GM23338 (cell line): Measurements from ENCODE around the gene ZNF277. TPM values are rescaled to one million over a fixed set of nuclear protein-coding genes. Genes with fewer than 3 reads are reported as not detected.

Experiments used
- ATAC-seq: fragments of 200-7000 bp; cut with Tn5 transposase; 3 replicates; pipeline ENCODE4 v1.9.1; 2020
- DNase-seq: peaks from one replicate; pipeline ENCODE4 v3.0.0-alpha.2; 2015; ENCODE audit warnings: low spot score
- H2AFZ ChIP-seq: fragments of 200-600 bp; sonication (generic); 2 replicates; pipeline ENCODE4 v1.8.0; 2016; ENCODE audit warnings: antibody characterized with exemption, mild to moderate bottlenecking, moderate library complexity
- H3F3A ChIP-seq: fragments of 200-600 bp; sonication (generic); replicated peaks from 2 replicates; pipeline ENCODE4 v1.8.0; 2017; ENCODE audit warnings: antibody characterized with exemption, mixed run types, low read depth
- H3K27ac ChIP-seq: fragments of 200-600 bp; sonication (generic); 2 replicates; pipeline ENCODE4 v1.6.1; 2016; ENCODE audit warnings: low read depth
- H3K27me3 ChIP-seq: fragments of 200-600 bp; sonication (generic); 2 replicates; pipeline ENCODE4 v1.8.0; 2016; ENCODE audit warnings: mild to moderate bottlenecking, mixed run types, moderate library complexity; ENCODE audit not compliant: insufficient read depth
- H3K36me3 ChIP-seq: fragments of 200-600 bp; sonication (generic); 2 replicates; pipeline ENCODE4 v1.8.0; 2016; ENCODE audit warnings: mild to moderate bottlenecking; ENCODE audit not compliant: insufficient read depth
- H3K4me1 ChIP-seq: fragments of 200-600 bp; sonication (generic); 2 replicates; pipeline ENCODE4 v1.8.0; 2016; ENCODE audit warnings: mild to moderate bottlenecking, moderate library complexity; ENCODE audit not compliant: insufficient read depth
- H3K4me2 ChIP-seq: fragments of 200-600 bp; sonication (generic); 2 replicates; pipeline ENCODE4 v1.7.1; 2017; ENCODE audit warnings: mixed run types
- H3K4me3 ChIP-seq: fragments of 200-600 bp; sonication (generic); 2 replicates; pipeline ENCODE4 v1.6.1; 2016; ENCODE audit warnings: mixed run types
- H3K79me2 ChIP-seq: fragments of 200-600 bp; sonication (generic); replicated peaks from 2 replicates; pipeline ENCODE4 v1.8.0; 2017; ENCODE audit warnings: mild to moderate bottlenecking; ENCODE audit not compliant: insufficient read depth
- H3K9me2 ChIP-seq: fragments of 200-600 bp; sonication (generic); 2 replicates; pipeline ENCODE4 v1.8.0; 2017; ENCODE audit not compliant: insufficient read depth
- H4K20me1 ChIP-seq: fragments of 200-600 bp; sonication (generic); replicated peaks from 2 replicates; pipeline ENCODE4 v1.8.0; 2017; ENCODE audit warnings: mild to moderate bottlenecking; ENCODE audit not compliant: insufficient read depth
- H3K27ac Mint-ChIP-seq: 2 replicates; pipeline ENCODE4 v1.8.0; 2020; ENCODE audit warnings: inconsistent platforms, mild to moderate bottlenecking, moderate library complexity, mixed read lengths
- H3K27me3 Mint-ChIP-seq: 3 replicates; pipeline ENCODE4 v1.8.0; 2022; ENCODE audit warnings: low read depth, mild to moderate bottlenecking, moderate library complexity, mixed read lengths, inconsistent platforms; ENCODE audit not compliant: insufficient read depth, poor library complexity
- H3K36me3 Mint-ChIP-seq: 3 replicates; pipeline ENCODE4 v1.8.0; 2021; ENCODE audit warnings: low read depth, mild to moderate bottlenecking, inconsistent platforms, moderate library complexity, mixed read lengths
- H3K4me1 Mint-ChIP-seq: 3 replicates; pipeline ENCODE4 v1.8.0; 2020; ENCODE audit warnings: mild to moderate bottlenecking, inconsistent platforms, mixed read lengths
- H3K4me3 Mint-ChIP-seq: 3 replicates; pipeline ENCODE4 v1.8.0; 2021; ENCODE audit warnings: moderate library complexity, mild to moderate bottlenecking, inconsistent platforms, mixed read lengths
- H3K9me3 Mint-ChIP-seq: 3 replicates; pipeline ENCODE4 v1.8.0; 2020; ENCODE audit warnings: moderate library complexity, mild to moderate bottlenecking, inconsistent platforms, mixed read lengths
- CREB1 ChIP-seq: fragments of 250-450 bp; sonication (Bioruptor Pico); IDR thresholded peaks from 2 replicates; pipeline ENCODE4 v1.5.0; 2020; ENCODE audit warnings: low read depth, mild to moderate bottlenecking, moderate library complexity
- EZH2 ChIP-seq: fragments of 200-600 bp; sonication (generic); IDR thresholded peaks from one replicate; pipeline ENCODE4 v1.8.0; 2017; ENCODE audit warnings: antibody characterized with exemption, mild to moderate bottlenecking, low read depth; ENCODE audit not compliant: unreplicated experiment
- EZH2phosphoT487 ChIP-seq: fragments of 200-600 bp; sonication (generic); IDR thresholded peaks from one replicate; pipeline ENCODE4 v1.8.1; 2018; ENCODE audit warnings: antibody characterized with exemption; ENCODE audit not compliant: unreplicated experiment
- JUNB ChIP-seq: IDR thresholded peaks from one replicate; pipeline ENCODE4 v1.6.1; 2016; ENCODE audit warnings: antibody characterized with exemption; ENCODE audit not compliant: unreplicated experiment
- NANOG ChIP-seq: IDR thresholded peaks from 2 replicates; pipeline ENCODE4 v1.6.1; 2016; ENCODE audit warnings: antibody characterized with exemption, borderline replicate concordance
- POLR2AphosphoS5 ChIP-seq: IDR thresholded peaks from 2 replicates; pipeline ENCODE4 v1.6.1; 2016; ENCODE audit warnings: antibody characterized with exemption, low read depth
- STAT1 ChIP-seq: IDR thresholded peaks from one replicate; pipeline ENCODE4 v1.6.1; 2016; ENCODE audit warnings: antibody characterized with exemption; ENCODE audit not compliant: unreplicated experiment
- ZNF114 ChIP-seq: fragments of 250-450 bp; sonication (Bioruptor Pico); IDR thresholded peaks from 2 replicates; pipeline ENCODE4 v1.5.0; 2020; ENCODE audit warnings: mild to moderate bottlenecking, moderate library complexity
- ZNF331 ChIP-seq: fragments of 250-450 bp; sonication (Bioruptor Pico); IDR thresholded peaks from 2 replicates; pipeline ENCODE4 v1.5.0; 2020; ENCODE audit warnings: low read depth, mild to moderate bottlenecking, moderate library complexity
- polyA plus RNA-seq: library from polyadenylated mRNA; unstranded; fragments of >200 nt; fragmentation: Nextera tagmentation; extraction: Ambion mirVana; gene quantifications from 2 replicates; pipeline ENCODE4 v1.2.1, GENCODE V29; 2016
- total RNA-seq: library from RNA; depleted of rRNA; stranded (reverse); fragments of >200 nt; shearing (Covaris generic); gene quantifications from 2 replicates; pipeline ENCODE4 v1.2.3, GENCODE V29; 2014
- TF ChIP-seq, protein P1 (sequence below), 2 experiments: fragments of 200-600 bp in 1 of 2; sonication (generic) in 1 of 2; conservative IDR thresholded peaks; 2 replicates each; pipeline versions ENCODE4 v1.5.1 to v1.6.1; 2016 to 2017; ENCODE audit warnings: antibody characterized with exemption in 2 of 2, low read depth in 2 of 2, mild to moderate bottlenecking in 2 of 2, moderate library complexity in 1 of 2
- TF ChIP-seq, protein P2 (sequence below): fragments of 250-450 bp; sonication (Bioruptor Pico); IDR thresholded peaks from 2 replicates; pipeline ENCODE4 v1.5.0; 2020; ENCODE audit warnings: mild to moderate bottlenecking, moderate library complexity
- TF ChIP-seq, protein P3 (sequence below): IDR thresholded peaks from 2 replicates; pipeline ENCODE4 v1.6.1; 2016; ENCODE audit warnings: antibody characterized with exemption
- TF ChIP-seq, protein P4 (sequence below): IDR thresholded peaks from one replicate; pipeline ENCODE4 v1.6.1; 2018; ENCODE audit warnings: antibody characterized with exemption; ENCODE audit not compliant: unreplicated experiment

The ZNF277 gene
- total and polyA plus RNA-seq, 2 experiments from 2014 or later = 25.4 to 28.9 TPM

DNA sequence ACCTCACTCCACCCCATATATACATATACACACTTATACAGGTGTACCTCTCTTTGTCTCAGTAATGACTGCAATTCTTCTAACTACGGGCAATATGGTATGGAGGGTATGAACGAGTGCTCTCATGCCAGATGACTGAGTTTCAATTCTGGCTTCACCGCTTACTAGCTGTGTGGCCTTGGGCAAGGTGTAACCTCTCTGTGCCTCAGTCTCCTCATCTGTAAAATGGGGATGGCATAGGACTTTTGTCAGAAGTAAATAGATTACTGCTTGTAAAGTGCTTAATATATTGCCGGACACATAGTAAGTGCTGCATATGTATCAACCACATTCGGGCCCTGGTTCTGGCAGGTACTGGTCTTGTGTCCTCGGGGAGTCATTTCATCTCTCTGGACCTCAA is 183.7 kb downstream of the ZNF277 start:
- Mint-ChIP-seq H3K27me3 (peaks cover 7% of the 10 kb centered on the region), H3K4me3 (no peak overlapping the region), H3K9me3 (no peaks in the 10 kb centered on the region; the same call in 2 of the 3 replicates), H3K27ac (no peak overlapping the region), H3K36me3 (no peaks in the 10 kb centered on the region), H3K4me1 (peaks cover 13% of the 10 kb centered on the region)
- Histone ChIP-seq H3K4me2 (no peak overlapping the region), H3K9me2 (no peaks in the 10 kb centered on the region), H3K4me3 (no peak overlapping the region), H3F3A (peaks cover 18% of the 10 kb centered on the region), H2AFZ (no peak overlapping the region), H4K20me1 (no peaks in the 10 kb centered on the region), H3K36me3 (no peaks in the 10 kb centered on the region), H3K27ac (no peak overlapping the region), H3K27me3 (no peaks in the 10 kb centered on the region), H3K4me1 (no peaks in the 10 kb centered on the region; the same call in 1 of the 2 replicates), H3K79me2 (no peaks in the 10 kb centered on the region)
- no peak for DNase-seq
- TF ChIP-seq CREB1 (CRISPR knock-in tag) = no peak
- TF ChIP-seq, protein P1, sequence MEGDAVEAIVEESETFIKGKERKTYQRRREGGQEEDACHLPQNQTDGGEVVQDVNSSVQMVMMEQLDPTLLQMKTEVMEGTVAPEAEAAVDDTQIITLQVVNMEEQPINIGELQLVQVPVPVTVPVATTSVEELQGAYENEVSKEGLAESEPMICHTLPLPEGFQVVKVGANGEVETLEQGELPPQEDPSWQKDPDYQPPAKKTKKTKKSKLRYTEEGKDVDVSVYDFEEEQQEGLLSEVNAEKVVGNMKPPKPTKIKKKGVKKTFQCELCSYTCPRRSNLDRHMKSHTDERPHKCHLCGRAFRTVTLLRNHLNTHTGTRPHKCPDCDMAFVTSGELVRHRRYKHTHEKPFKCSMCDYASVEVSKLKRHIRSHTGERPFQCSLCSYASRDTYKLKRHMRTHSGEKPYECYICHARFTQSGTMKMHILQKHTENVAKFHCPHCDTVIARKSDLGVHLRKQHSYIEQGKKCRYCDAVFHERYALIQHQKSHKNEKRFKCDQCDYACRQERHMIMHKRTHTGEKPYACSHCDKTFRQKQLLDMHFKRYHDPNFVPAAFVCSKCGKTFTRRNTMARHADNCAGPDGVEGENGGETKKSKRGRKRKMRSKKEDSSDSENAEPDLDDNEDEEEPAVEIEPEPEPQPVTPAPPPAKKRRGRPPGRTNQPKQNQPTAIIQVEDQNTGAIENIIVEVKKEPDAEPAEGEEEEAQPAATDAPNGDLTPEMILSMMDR (conservative IDR thresholded peaks at IDR 0.05; ENCODE audit: low read depth in 2 of 2) = no peak
- TF ChIP-seq STAT1 = no peak
- no peak for TF ChIP-seq ZNF331 (CRISPR knock-in tag)
- no peak for TF ChIP-seq NANOG
- no peak for TF ChIP-seq POLR2AphosphoS5
- no peak for TF ChIP-seq JUNB
- TF ChIP-seq, protein P2, sequence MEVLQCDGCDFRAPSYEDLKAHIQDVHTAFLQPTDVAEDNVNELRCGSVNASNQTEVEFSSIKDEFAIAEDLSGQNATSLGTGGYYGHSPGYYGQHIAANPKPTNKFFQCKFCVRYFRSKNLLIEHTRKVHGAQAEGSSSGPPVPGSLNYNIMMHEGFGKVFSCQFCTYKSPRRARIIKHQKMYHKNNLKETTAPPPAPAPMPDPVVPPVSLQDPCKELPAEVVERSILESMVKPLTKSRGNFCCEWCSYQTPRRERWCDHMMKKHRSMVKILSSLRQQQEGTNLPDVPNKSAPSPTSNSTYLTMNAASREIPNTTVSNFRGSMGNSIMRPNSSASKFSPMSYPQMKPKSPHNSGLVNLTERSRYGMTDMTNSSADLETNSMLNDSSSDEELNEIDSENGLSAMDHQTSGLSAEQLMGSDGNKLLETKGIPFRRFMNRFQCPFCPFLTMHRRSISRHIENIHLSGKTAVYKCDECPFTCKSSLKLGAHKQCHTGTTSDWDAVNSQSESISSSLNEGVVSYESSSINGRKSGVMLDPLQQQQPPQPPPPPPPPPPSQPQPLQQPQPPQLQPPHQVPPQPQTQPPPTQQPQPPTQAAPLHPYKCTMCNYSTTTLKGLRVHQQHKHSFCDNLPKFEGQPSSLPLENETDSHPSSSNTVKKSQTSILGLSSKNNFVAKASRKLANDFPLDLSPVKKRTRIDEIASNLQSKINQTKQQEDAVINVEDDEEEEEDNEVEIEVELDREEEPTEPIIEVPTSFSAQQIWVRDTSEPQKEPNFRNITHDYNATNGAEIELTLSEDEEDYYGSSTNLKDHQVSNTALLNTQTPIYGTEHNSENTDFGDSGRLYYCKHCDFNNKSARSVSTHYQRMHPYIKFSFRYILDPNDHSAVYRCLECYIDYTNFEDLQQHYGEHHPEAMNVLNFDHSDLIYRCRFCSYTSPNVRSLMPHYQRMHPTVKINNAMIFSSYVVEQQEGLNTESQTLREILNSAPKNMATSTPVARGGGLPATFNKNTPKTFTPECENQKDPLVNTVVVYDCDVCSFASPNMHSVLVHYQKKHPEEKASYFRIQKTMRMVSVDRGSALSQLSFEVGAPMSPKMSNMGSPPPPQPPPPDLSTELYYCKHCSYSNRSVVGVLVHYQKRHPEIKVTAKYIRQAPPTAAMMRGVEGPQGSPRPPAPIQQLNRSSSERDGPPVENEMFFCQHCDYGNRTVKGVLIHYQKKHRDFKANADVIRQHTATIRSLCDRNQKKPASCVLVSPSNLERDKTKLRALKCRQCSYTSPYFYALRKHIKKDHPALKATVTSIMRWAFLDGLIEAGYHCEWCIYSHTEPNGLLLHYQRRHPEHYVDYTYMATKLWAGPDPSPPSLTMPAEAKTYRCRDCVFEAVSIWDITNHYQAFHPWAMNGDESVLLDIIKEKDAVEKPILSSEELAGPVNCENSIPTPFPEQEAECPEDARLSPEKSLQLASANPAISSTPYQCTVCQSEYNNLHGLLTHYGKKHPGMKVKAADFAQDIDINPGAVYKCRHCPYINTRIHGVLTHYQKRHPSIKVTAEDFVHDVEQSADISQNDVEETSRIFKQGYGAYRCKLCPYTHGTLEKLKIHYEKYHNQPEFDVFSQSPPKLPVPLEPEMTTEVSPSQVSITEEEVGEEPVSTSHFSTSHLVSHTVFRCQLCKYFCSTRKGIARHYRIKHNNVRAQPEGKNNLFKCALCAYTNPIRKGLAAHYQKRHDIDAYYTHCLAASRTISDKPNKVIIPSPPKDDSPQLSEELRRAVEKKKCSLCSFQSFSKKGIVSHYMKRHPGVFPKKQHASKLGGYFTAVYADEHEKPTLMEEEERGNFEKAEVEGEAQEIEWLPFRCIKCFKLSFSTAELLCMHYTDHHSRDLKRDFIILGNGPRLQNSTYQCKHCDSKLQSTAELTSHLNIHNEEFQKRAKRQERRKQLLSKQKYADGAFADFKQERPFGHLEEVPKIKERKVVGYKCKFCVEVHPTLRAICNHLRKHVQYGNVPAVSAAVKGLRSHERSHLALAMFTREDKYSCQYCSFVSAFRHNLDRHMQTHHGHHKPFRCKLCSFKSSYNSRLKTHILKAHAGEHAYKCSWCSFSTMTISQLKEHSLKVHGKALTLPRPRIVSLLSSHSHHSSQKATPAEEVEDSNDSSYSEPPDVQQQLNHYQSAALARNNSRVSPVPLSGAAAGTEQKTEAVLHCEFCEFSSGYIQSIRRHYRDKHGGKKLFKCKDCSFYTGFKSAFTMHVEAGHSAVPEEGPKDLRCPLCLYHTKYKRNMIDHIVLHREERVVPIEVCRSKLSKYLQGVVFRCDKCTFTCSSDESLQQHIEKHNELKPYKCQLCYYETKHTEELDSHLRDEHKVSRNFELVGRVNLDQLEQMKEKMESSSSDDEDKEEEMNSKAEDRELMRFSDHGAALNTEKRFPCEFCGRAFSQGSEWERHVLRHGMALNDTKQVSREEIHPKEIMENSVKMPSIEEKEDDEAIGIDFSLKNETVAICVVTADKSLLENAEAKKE (CRISPR knock-in tag) = no peak
- TF ChIP-seq ZNF114 (CRISPR knock-in tag) = no peak
- TF ChIP-seq EZH2phosphoT487 = no peak
- no peak for TF ChIP-seq EZH2
- TF ChIP-seq, protein P3, sequence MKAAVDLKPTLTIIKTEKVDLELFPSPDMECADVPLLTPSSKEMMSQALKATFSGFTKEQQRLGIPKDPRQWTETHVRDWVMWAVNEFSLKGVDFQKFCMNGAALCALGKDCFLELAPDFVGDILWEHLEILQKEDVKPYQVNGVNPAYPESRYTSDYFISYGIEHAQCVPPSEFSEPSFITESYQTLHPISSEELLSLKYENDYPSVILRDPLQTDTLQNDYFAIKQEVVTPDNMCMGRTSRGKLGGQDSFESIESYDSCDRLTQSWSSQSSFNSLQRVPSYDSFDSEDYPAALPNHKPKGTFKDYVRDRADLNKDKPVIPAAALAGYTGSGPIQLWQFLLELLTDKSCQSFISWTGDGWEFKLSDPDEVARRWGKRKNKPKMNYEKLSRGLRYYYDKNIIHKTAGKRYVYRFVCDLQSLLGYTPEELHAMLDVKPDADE = no peak
- TF ChIP-seq, protein P4, sequence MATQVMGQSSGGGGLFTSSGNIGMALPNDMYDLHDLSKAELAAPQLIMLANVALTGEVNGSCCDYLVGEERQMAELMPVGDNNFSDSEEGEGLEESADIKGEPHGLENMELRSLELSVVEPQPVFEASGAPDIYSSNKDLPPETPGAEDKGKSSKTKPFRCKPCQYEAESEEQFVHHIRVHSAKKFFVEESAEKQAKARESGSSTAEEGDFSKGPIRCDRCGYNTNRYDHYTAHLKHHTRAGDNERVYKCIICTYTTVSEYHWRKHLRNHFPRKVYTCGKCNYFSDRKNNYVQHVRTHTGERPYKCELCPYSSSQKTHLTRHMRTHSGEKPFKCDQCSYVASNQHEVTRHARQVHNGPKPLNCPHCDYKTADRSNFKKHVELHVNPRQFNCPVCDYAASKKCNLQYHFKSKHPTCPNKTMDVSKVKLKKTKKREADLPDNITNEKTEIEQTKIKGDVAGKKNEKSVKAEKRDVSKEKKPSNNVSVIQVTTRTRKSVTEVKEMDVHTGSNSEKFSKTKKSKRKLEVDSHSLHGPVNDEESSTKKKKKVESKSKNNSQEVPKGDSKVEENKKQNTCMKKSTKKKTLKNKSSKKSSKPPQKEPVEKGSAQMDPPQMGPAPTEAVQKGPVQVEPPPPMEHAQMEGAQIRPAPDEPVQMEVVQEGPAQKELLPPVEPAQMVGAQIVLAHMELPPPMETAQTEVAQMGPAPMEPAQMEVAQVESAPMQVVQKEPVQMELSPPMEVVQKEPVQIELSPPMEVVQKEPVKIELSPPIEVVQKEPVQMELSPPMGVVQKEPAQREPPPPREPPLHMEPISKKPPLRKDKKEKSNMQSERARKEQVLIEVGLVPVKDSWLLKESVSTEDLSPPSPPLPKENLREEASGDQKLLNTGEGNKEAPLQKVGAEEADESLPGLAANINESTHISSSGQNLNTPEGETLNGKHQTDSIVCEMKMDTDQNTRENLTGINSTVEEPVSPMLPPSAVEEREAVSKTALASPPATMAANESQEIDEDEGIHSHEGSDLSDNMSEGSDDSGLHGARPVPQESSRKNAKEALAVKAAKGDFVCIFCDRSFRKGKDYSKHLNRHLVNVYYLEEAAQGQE = no peak
- ATAC-seq = no peak
